H9 (cell line): Measurements from ENCODE around the gene ZNF618. TPM values are rescaled to one million over a fixed set of nuclear protein-coding genes. Genes with fewer than 3 reads are reported as not detected.
A peak's percentile ranks its signal among the peaks of the same experiment; 100 is the strongest.

Source experiments
- DNase-seq: peaks from one replicate; pipeline ENCODE4 v3.0.0-alpha.2; 2017
- H2AFZ ChIP-seq: one replicate; pipeline ENCODE4 v1.6.1; 2013; ENCODE audit warnings: mild to moderate bottlenecking, low read length, control low read depth, moderate library complexity
- H2AK5ac ChIP-seq: 2 replicates; pipeline ENCODE4 v1.6.1; 2013; ENCODE audit warnings: low read length, control low read depth, mixed read lengths; ENCODE audit not compliant: insufficient read length
- H2BK120ac ChIP-seq: one replicate; pipeline ENCODE4 v1.6.1; 2013; ENCODE audit warnings: low read depth, mild to moderate bottlenecking, low read length, control low read depth, inconsistent platforms; ENCODE audit not compliant: poor library complexity, severe bottlenecking
- H2BK12ac ChIP-seq: 2 replicates; pipeline ENCODE4 v1.6.1; 2013; ENCODE audit warnings: low read length, control low read depth, mixed read lengths, low read depth; ENCODE audit not compliant: insufficient read length
- H2BK15ac ChIP-seq: 2 replicates; pipeline ENCODE4 v1.6.1; 2013; ENCODE audit warnings: low read depth, low read length, control low read depth
- H2BK20ac ChIP-seq: one replicate; pipeline ENCODE4 v1.6.1; 2013; ENCODE audit warnings: low read depth, mild to moderate bottlenecking, low read length, control low read depth, inconsistent platforms; ENCODE audit not compliant: poor library complexity, severe bottlenecking
- H2BK5ac ChIP-seq: 2 replicates; pipeline ENCODE4 v1.6.1; 2013; ENCODE audit warnings: low read length, control low read depth, mixed read lengths; ENCODE audit not compliant: insufficient read length
- H3K14ac ChIP-seq: 2 replicates; pipeline ENCODE4 v1.6.1; 2013; ENCODE audit warnings: low read length, control low read depth; ENCODE audit not compliant: insufficient read depth
- H3K18ac ChIP-seq: 2 replicates; pipeline ENCODE4 v1.6.1; 2013; ENCODE audit warnings: low read depth, mild to moderate bottlenecking, mixed read lengths, low read length, control low read depth; ENCODE audit not compliant: insufficient read length
- H3K23ac ChIP-seq: 2 replicates; pipeline ENCODE4 v1.6.1; 2013; ENCODE audit warnings: low read length, control low read depth, mixed read lengths, low read depth; ENCODE audit not compliant: insufficient read length
- H3K23me2 ChIP-seq: 2 replicates; pipeline ENCODE4 v1.6.1; 2013; ENCODE audit warnings: low read depth, mild to moderate bottlenecking, mixed read lengths, low read length, control low read depth; ENCODE audit not compliant: insufficient read length, poor library complexity, severe bottlenecking
- H3K27ac ChIP-seq: 2 replicates; pipeline ENCODE4 v1.5.1; 2013; ENCODE audit warnings: low read length, control low read depth, mixed read lengths, low read depth; ENCODE audit not compliant: insufficient read length
- H3K27me3 ChIP-seq: 2 replicates; pipeline ENCODE4 v1.6.1; 2013; ENCODE audit warnings: low read length, control low read depth, inconsistent platforms; ENCODE audit not compliant: insufficient read depth
- H3K4ac ChIP-seq: 2 replicates; pipeline ENCODE4 v1.6.1; 2013; ENCODE audit warnings: low read depth, mild to moderate bottlenecking, control low read depth, inconsistent platforms, low read length, moderate library complexity
- H3K4me1 ChIP-seq: 2 replicates; pipeline ENCODE4 v1.6.1; 2013; ENCODE audit warnings: low read length, control low read depth, inconsistent platforms; ENCODE audit not compliant: insufficient read depth
- H3K4me2 ChIP-seq: 2 replicates; pipeline ENCODE4 v1.6.1; 2013; ENCODE audit warnings: low read length, control low read depth, mixed read lengths; ENCODE audit not compliant: insufficient read length, insufficient read depth
- H3K56ac ChIP-seq: 2 replicates; pipeline ENCODE4 v1.6.1; 2013; ENCODE audit warnings: low read depth, mild to moderate bottlenecking, mixed read lengths, low read length, control low read depth; ENCODE audit not compliant: insufficient read length
- H3K79me1 ChIP-seq: 2 replicates; pipeline ENCODE4 v1.6.1; 2013; ENCODE audit warnings: low read depth, mild to moderate bottlenecking, moderate library complexity, low read length, control low read depth, inconsistent platforms; ENCODE audit not compliant: insufficient read depth, poor library complexity, severe bottlenecking
- H3K79me2 ChIP-seq: 2 replicates; pipeline ENCODE4 v1.6.1; 2013; ENCODE audit warnings: low read length, control low read depth, inconsistent platforms; ENCODE audit not compliant: insufficient read depth
- H3K9ac ChIP-seq: 2 replicates; pipeline ENCODE4 v1.6.1; 2013; ENCODE audit warnings: low read length, control low read depth, mixed read lengths; ENCODE audit not compliant: insufficient read length; ENCODE audit errors: extremely low read depth
- H3K9me3 ChIP-seq: one replicate; pipeline ENCODE4 v1.6.1; 2013; ENCODE audit warnings: low read depth, low read length, inconsistent platforms; ENCODE audit not compliant: control insufficient read depth
- H3T11ph ChIP-seq: one replicate; pipeline ENCODE4 v1.6.1; 2013; ENCODE audit warnings: mild to moderate bottlenecking, low read length, control low read depth, inconsistent platforms
- H4K20me1 ChIP-seq: one replicate; pipeline ENCODE4 v1.6.1; 2013; ENCODE audit not compliant: control insufficient read depth, insufficient read length, insufficient read depth
- H4K5ac ChIP-seq: 2 replicates; pipeline ENCODE4 v1.6.1; 2013; ENCODE audit warnings: low read depth, mild to moderate bottlenecking, mixed read lengths, low read length, control low read depth; ENCODE audit not compliant: insufficient read length
- H4K8ac ChIP-seq: replicated peaks from 2 replicates; pipeline ENCODE4 v1.6.1; 2013; ENCODE audit warnings: low read length, control low read depth, mixed read lengths, low read depth; ENCODE audit not compliant: insufficient read length
- H4K91ac ChIP-seq: 2 replicates; pipeline ENCODE4 v1.6.1; 2013; ENCODE audit warnings: low read depth, mild to moderate bottlenecking, moderate library complexity, mixed read lengths, low read length, control low read depth; ENCODE audit not compliant: insufficient read length
- H3K27ac Mint-ChIP-seq, 3 experiments: 2 replicates in 2 of 3; 3 replicates in 1 of 3; pipeline ENCODE4 v1.8.0; 2020 to 2021; ENCODE audit warnings: mixed read lengths in 3 of 3, mild to moderate bottlenecking in 1 of 3, moderate library complexity in 1 of 3
- H3K27me3 Mint-ChIP-seq: 2 replicates; pipeline ENCODE4 v1.8.0; 2021; ENCODE audit warnings: low read depth, mild to moderate bottlenecking, moderate library complexity, mixed read lengths
- H3K36me3 Mint-ChIP-seq, 3 experiments: 2 replicates in 2 of 3; 3 replicates in 1 of 3; pipeline ENCODE4 v1.8.0; 2020 to 2021; ENCODE audit warnings: low read depth in 3 of 3, mixed read lengths in 3 of 3; ENCODE audit not compliant: insufficient read depth in 1 of 3
- H3K4me1 Mint-ChIP-seq, 2 experiments: 2 replicates each; pipeline ENCODE4 v1.8.0; 2020; ENCODE audit warnings: mixed read lengths in 2 of 2
- H3K4me3 Mint-ChIP-seq, 2 experiments: 2 replicates in 1 of 2; 3 replicates in 1 of 2; pipeline ENCODE4 v1.8.0; 2020 to 2021; ENCODE audit warnings: mild to moderate bottlenecking in 2 of 2, mixed read lengths in 2 of 2, moderate library complexity in 1 of 2
- H3K9me3 Mint-ChIP-seq, 2 experiments: 2 replicates in 1 of 2; 3 replicates in 1 of 2; pipeline ENCODE4 v1.8.0; 2020; ENCODE audit warnings: mild to moderate bottlenecking in 2 of 2, mixed read lengths in 2 of 2, moderate library complexity in 1 of 2
- CTCF ChIP-seq: fragments of 200-600 bp; sonication (generic); conservative IDR thresholded peaks from 3 replicates; pipeline ENCODE4 v1.8.0; 2021; ENCODE audit warnings: antibody characterized with exemption, mild to moderate bottlenecking
- WGBS: extraction: QIAGEN DNeasy Blood & Tissue Kit; methylation state at CpG from one replicate; pipeline ENCODE4 v1.1.7; 2013; ENCODE audit warnings: missing lambda C conversion rate, low lambda C conversion rate, mixed read lengths; ENCODE audit not compliant: insufficient read length; ENCODE audit errors: extremely low coverage; 5-methylcytosine and 5-hydroxymethylcytosine counted together
- total RNA-seq: library from RNA; stranded (reverse); gene quantifications from 2 replicates; pipeline ENCODE4 v1.2.1, GENCODE V29; 2021

Gene ZNF618
- total RNA-seq, 1 experiment from 2014 or later, result 13.6 TPM

- H3K27me3 ChIP-seq, result no peaks in the 10 kb centered on the region
- H4K8ac ChIP-seq, result no peak overlapping the region
- H3K4me3 Mint-ChIP-seq, result no peak overlapping the region; a peak in 1 of 5 replicates
- no peak overlapping the region for H4K5ac ChIP-seq
- H3K9ac ChIP-seq, result no peak overlapping the region
- TF ChIP-seq CTCF, result no peak
- H3K27ac Mint-ChIP-seq, result peak overlapping the region; percentile 36 to 52 (median 39); a peak in 3 of 7 replicates
- no peak overlapping the region for H3K27ac ChIP-seq
- H2BK5ac ChIP-seq, result no peak overlapping the region
- no peak overlapping the region for H3K56ac ChIP-seq
- peaks cover 4% of the 10 kb centered on the region; the same call in 1 of the 2 replicates for H3K4me1 ChIP-seq
- peaks cover 12 to 28% (median 20%) of the 10 kb centered on the region in 3 experiments; a peak in 6 of 7 replicates for H3K36me3 Mint-ChIP-seq
- no peak overlapping the region for H2BK12ac ChIP-seq
- no peak overlapping the region for H3K4me2 ChIP-seq
- H3K9me3 ChIP-seq, result no peaks in the 10 kb centered on the region
- H2AFZ ChIP-seq, result no peak overlapping the region
- H2BK120ac ChIP-seq, result no peak overlapping the region
- no peaks in the 10 kb centered on the region for H3K79me1 ChIP-seq
- H2BK15ac ChIP-seq, result no peak overlapping the region
- H3K27me3 Mint-ChIP-seq, result no peaks in the 10 kb centered on the region
- no peak overlapping the region for H2BK20ac ChIP-seq
- no peak overlapping the region for H3K23ac ChIP-seq
- no peak overlapping the region for H3K18ac ChIP-seq
- no peak overlapping the region for H3T11ph ChIP-seq
- peaks cover 14 to 17% of the 10 kb centered on the region in 2 experiments for H3K4me1 Mint-ChIP-seq
- peak; percentile 63 for DNase-seq
- peak overlapping the region; percentile 10; the same call in 1 of the 2 replicates for H3K14ac ChIP-seq
- no peaks in the 10 kb centered on the region for H3K9me3 Mint-ChIP-seq
- no CpG with 5 or more reads among the region's 19 CpGs for WGBS
- no peaks in the 10 kb centered on the region for H4K20me1 ChIP-seq
- no peak overlapping the region for H3K4ac ChIP-seq
- no peaks in the 10 kb centered on the region for H3K79me2 ChIP-seq
- H3K23me2 ChIP-seq, result no peaks in the 10 kb centered on the region
- H4K91ac ChIP-seq, result no peak overlapping the region
- no peak overlapping the region for H2AK5ac ChIP-seq
These were observed 162.0 kb downstream of the ZNF618 start for GRCh38 chr9:114037961-114038723.
